Vagina (tissue), 2 donors: ENCODE results near the gene LCE3D. TPM values are rescaled to one million over a fixed set of nuclear protein-coding genes. Genes with fewer than 3 reads are reported as not detected.

Experiments used
- DNase-seq, 2 donors: peaks; one replicate each; pipeline ENCODE4 v3.0.0-alpha.2; 2017; ENCODE audit errors: extremely low spot score in 2 of 2
- H3K27ac ChIP-seq: fragments of 200-600 bp; sonication (generic); one replicate; pipeline ENCODE4 v1.5.1; 2019
- H3K27me3 ChIP-seq: fragments of 200-600 bp; sonication (generic); one replicate; pipeline ENCODE4 v1.5.1; 2019
- H3K36me3 ChIP-seq, 2 donors: fragments of 200-600 bp; sonication (generic); one replicate each; pipeline ENCODE4 v1.5.1; 2017 to 2019
- H3K4me1 ChIP-seq: fragments of 200-600 bp; sonication (generic); one replicate; pipeline ENCODE4 v1.5.1; 2019
- H3K4me3 ChIP-seq, 2 donors: fragments of 200-600 bp; sonication (generic); 1 replicate in 1 of 2; 2 replicates in 1 of 2; pipeline ENCODE4 v1.5.1; 2016 to 2019
- H3K9me3 ChIP-seq: fragments of 200-600 bp; sonication (generic); one replicate; pipeline ENCODE4 v1.5.1; 2019
- CTCF ChIP-seq, 3 experiments: fragments of 450-650 bp in 2 of 3; fragments of 200-600 bp in 1 of 3; sonication (generic) in 1 of 3; IDR thresholded peaks; one replicate each; pipeline ENCODE4 v1.5.1; 2017 to 2019; ENCODE audit warnings: antibody characterized with exemption in 3 of 3, mild to moderate bottlenecking in 2 of 3, moderate library complexity in 2 of 3
- POLR2A ChIP-seq, 2 donors: fragments of 450-650 bp; IDR thresholded peaks; one replicate each; pipeline ENCODE4 v1.6.1; 2017; ENCODE audit warnings: antibody characterized with exemption in 2 of 2, mild to moderate bottlenecking in 2 of 2, moderate library complexity in 2 of 2
- POLR2AphosphoS5 ChIP-seq, 2 donors: sonication (generic); formaldehyde crosslinking; IDR thresholded peaks; one replicate each; pipeline ENCODE4 v1.9.0; 2017; ENCODE audit warnings: antibody characterized with exemption in 2 of 2, mild to moderate bottlenecking in 2 of 2, low read depth in 1 of 2; ENCODE audit not compliant: insufficient read depth in 1 of 2
- intact Hi-C: fragments of 100-400 bp; cut with DNase I; formaldehyde crosslinking; loops from one replicate; pipeline ENCODE4 v1.15.1; 2023
- total RNA-seq: library from RNA; depleted of rRNA; stranded (reverse); fragments of >200 nt; gene quantifications from one replicate; pipeline ENCODE4 v1.2.3, GENCODE V29; 2016

The LCE3D gene
- total RNA-seq, 1 donor from 2014 or later = 57.5 TPM

- H3K4me3 ChIP-seq = no peak within 1 kb of the TSS
- H3K9me3 ChIP-seq = peaks cover 2% of the 10 kb centered on the region
- H3K4me1 ChIP-seq = no peaks in the 10 kb centered on the region
- DNase-seq = no peak
- no peaks in the 10 kb centered on the region for H3K27me3 ChIP-seq
- no peak for TF ChIP-seq POLR2AphosphoS5 (IDR thresholded peaks at IDR 0.05; ENCODE audit: insufficient read depth in 1 of 2, low read depth in 1 of 2)
- TF ChIP-seq POLR2A (IDR thresholded peaks at IDR 0.05) = no peak
- TF ChIP-seq CTCF (IDR thresholded peaks at IDR 0.05) = no peak
- intact Hi-C loops = no loop called here
- no peak within 1 kb of the TSS for H3K27ac ChIP-seq
- H3K36me3 ChIP-seq = no peaks in the 10 kb centered on the region
Observed at GRCh38 chr1:152613511-152613910, 33.2 kb upstream of the LCE3D start, which contains the start of gene LCE3B. LCE3B (plus strand) TSS chr1:152613811; CDS start chr1:152613811, 0 bp downstream.

- Histone ChIP-seq H3K4me3 (no peak within 1 kb of the TSS), H3K9me3 (no peaks in the 10 kb centered on the region), H3K4me1 (no peaks in the 10 kb centered on the region), H3K36me3 (no peaks in the 10 kb centered on the region), H3K27ac (no peak within 1 kb of the TSS), H3K27me3 (no peaks in the 10 kb centered on the region)
- intact Hi-C loops = no loop called here
- TF ChIP-seq POLR2AphosphoS5 (IDR thresholded peaks at IDR 0.05; ENCODE audit: insufficient read depth in 1 of 2, low read depth in 1 of 2) (no peak), POLR2A (IDR thresholded peaks at IDR 0.05) (no peak), CTCF (IDR thresholded peaks at IDR 0.05) (no peak)
- DNase-seq = no peak
Observed at GRCh38 chr1:152599934-152600333, 19.6 kb upstream of the LCE3D start, which contains the start of gene LCE3C. LCE3C (plus strand) TSS chr1:152600234; CDS start chr1:152600732, 498 bp downstream.

GRCh38 chr1:152596986-152597385, 16.7 kb upstream of the LCE3D start:
- no peaks in the 10 kb centered on the region for H3K4me1 ChIP-seq
- intact Hi-C loops = no loop called here
- TF ChIP-seq CTCF (IDR thresholded peaks at IDR 0.05) (no peak), POLR2A (IDR thresholded peaks at IDR 0.05) (no peak), POLR2AphosphoS5 (IDR thresholded peaks at IDR 0.05; ENCODE audit: insufficient read depth in 1 of 2, low read depth in 1 of 2) (no peak)
- no peak overlapping the region for H3K4me3 ChIP-seq
- no peaks in the 10 kb centered on the region for H3K27me3 ChIP-seq
- H3K36me3 ChIP-seq = no peaks in the 10 kb centered on the region
- no peak overlapping the region for H3K27ac ChIP-seq
- DNase-seq = no peak
- no peaks in the 10 kb centered on the region for H3K9me3 ChIP-seq

GRCh38 chr1:152585586-152585985, 5.3 kb upstream of the LCE3D start:
- no peaks in the 10 kb centered on the region for H3K9me3 ChIP-seq

More at GRCh38 chr1:152585586-152585985, 5.3 kb upstream of the LCE3D start:
- intact Hi-C loops = no loop called here
- no peak for TF ChIP-seq POLR2AphosphoS5 (IDR thresholded peaks at IDR 0.05; ENCODE audit: insufficient read depth in 1 of 2, low read depth in 1 of 2)
- TF ChIP-seq POLR2A (IDR thresholded peaks at IDR 0.05) = no peak
- no peak for TF ChIP-seq CTCF (IDR thresholded peaks at IDR 0.05)
- Histone ChIP-seq H3K27ac (no peak overlapping the region), H3K36me3 (no peaks in the 10 kb centered on the region), H3K4me3 (no peak overlapping the region), H3K4me1 (no peaks in the 10 kb centered on the region), H3K27me3 (no peaks in the 10 kb centered on the region)
- DNase-seq = no peak
